HG03565 (cell line): ENCODE data around the gene CYGB.

Experiments
- ATAC-seq: cut with Tn5 transposase; IDR thresholded peaks from one replicate; pipeline ENCODE4 v1.9.1; 2021; ENCODE audit warnings: mild to moderate bottlenecking, moderate library complexity; ENCODE audit not compliant: unreplicated experiment

CYGB gene

DNA sequence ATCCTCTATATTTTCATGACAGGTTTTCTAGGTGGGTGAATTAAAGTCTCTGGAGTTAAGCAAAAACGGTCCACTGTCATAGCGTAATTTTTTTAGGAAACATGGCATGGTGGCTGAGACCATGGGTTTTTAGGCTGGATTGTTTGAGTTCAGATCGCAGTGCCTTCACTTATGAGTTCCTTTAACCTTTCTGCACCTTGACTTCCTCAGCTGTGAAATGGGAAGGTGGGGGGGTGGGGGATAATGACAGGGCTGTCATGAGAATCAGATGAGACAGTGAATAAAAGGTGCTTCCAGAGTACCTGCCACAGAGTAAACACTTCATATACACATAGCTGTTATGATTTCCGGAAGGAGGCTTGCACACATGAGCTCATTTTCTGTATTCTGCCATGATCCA lies 14.2 kb upstream of the CYGB start:
- no peak for ATAC-seq

DNA sequence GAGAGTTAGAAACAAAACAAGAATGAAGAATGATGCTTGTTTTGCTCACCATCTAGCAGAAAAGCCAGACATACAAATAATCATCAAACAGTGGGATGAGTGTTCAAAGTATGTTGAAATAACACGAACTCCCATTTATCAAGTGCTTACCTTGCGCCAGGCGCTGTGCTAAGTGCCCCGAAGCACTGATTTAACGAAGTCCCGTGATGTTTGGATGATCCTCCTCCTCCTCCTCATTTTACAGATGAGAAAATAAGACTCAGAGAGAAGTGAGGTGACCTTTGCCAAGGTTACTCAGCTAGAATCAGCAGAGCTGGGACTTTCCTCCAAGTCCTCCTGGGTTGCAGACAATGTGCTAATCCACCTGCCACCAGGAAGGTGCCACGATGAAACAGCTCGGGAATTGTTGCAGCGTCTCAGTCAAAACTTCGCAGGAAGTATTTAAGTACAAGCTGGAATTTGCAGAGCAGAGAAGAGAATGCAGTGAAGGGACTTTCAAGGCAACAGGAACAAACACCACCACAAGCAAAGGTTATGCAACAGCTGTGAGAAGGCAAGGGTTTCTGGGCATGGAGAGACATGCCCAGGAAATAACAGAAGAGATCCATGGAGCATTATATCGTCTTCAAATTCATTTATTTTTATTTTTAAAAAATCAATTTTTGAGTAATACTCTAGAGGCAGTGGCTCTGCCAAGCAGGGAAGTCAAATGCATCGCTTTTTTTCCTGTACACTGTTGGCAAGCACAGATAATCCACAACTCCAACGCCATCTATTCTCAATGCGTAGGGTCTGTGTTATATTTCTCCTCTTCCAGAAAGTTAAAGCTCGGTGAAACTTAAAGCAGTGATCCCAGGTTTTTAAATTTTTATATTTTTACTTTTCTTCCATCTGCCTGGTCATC lies 13.5 kb upstream of the CYGB start:
- no peak for ATAC-seq

DNA sequence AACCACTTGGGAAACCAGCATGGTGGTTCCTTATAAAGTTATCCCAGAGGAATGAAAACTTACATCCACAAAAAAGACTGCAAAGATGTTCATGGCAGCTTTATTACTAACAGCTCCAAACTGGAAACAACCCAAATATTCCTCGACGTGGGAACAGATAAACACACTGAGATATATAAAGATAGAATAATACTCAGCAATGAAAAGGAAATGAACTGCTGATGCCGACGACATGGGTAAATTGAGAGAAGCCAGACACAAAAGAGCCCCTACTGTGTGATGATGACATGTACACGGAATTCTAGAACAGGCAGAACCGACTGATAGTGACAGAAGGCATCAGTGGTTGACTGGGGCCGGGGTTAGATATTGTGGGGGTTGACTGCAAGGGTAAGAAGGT lies 12.0 kb upstream of the CYGB start:
- no peak for ATAC-seq

DNA sequence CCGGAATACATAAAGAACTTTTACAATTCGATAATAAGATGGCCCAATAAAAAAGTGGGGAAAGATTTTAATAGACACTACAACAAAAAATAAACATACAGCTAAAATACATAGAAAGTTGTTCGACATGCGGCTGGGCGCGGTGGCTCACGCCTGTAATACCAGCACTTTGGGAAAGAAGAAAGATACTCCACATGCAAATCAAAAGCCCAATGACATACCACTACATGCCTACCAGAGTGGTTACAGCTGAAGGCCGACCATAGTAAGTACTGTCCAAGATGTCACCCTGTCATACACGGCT lies 11.7 kb upstream of the CYGB start:
- no peak for ATAC-seq

DNA sequence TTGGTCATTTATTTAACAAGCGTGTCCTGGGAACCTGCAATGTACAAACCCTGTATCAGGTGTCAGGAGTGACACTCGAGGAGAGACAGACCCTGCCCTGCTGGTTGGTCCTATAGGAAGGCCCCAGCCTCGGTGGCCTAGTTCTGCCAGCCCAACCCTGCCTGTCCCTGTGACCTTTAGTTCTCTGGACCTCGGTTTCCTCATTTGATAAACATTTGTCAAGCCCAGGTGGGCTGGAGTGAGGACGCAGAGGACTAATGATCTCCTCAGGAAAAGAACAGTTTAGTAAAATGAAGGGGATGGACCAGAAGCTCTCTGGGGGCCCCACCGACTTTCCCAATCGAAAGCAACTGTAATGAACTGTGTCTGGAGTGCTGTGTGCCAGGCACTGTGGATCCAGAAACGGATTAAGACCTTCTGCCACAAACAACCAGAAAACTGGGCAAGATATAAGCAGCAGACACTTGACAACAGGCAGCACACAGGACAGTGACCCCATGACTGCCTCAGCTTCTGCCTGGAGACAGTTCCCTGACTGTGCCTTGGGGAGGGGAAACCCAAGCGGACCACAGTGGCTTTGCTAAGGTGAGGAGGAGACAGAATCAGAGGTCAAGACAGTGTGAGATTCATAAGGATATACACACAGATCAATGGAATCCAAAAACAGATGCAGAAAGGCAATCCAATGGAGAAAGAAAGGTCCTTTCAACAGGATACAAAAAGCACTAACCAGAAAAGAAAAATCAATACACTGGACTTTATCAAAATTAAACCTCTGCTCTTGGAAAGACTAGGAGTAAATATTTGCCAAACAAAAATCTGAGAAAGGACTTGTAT lies 11.1 kb upstream of the CYGB start:
- no peak for ATAC-seq

DNA sequence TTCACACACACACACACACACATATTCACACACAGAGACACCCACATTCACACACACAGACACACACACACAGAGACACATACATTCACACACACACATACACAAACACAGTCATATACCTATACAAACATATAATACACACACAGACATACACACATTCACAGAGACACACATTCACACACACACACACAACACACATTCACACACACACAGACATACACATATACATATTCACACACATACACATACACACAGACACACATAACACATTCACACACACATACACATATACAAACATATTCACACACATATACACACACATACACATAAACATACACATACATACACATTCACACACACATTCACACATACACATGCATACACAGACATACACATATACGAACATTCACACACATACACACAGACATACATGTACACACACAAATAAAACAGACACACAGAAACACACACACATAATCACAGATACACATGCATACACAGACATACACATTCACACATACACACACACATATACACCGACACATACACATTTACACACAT lies 10.2 kb upstream of the CYGB start:
- ATAC-seq, result no peak

DNA sequence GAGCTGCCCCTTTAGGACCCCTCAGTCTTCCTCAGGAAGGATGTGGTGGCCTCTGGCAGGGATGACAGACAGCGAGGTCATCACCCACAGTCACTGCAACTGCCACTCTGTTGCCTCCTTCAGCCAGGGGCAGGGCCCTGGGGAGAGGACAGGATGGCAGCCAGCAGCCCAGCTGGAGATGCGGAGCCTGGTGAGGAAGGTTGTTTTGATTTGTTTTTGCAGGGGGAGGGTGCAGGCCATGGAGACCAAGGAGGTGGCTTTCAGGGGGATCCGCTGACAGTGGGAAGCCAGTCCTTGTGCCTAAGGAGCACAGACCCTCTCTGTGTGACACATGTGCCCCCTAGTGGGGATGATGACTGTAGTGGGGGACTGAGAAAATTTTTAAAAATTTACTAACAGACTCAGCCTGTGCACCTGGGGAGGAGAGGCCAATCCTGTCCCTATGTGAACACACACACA lies 9.7 kb upstream of the CYGB start:
- no peak for ATAC-seq

DNA sequence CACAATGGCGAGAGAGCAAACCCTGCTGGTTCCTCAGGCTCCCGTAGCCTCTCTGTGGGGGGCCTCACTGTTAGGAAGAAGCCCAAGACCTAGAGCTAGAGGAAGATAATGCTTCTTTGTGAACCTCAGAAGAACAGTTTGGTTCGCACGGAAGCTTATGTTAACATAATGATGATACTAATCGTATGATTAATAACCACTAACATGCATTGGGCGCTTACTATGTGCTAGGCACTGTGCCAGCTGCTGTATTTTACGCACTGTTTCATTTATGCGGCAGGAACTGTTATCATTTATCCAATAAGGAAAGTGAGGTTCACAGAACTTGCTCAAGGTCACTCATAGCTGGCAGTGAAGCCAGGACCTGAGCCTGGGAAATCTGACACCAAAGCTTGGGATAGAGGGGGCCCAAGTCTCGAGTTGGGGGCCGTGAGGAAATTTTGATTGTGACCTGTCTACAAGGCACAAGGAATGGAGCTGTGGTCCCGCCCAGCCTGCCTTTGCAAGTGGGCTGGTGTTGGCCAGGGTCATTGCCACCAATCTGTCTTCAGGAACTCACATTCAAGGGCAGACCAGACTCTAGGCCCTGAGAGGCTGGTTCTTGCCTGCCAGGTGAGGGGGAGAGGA lies 9.2 kb upstream of the CYGB start:
- no peak for ATAC-seq

DNA sequence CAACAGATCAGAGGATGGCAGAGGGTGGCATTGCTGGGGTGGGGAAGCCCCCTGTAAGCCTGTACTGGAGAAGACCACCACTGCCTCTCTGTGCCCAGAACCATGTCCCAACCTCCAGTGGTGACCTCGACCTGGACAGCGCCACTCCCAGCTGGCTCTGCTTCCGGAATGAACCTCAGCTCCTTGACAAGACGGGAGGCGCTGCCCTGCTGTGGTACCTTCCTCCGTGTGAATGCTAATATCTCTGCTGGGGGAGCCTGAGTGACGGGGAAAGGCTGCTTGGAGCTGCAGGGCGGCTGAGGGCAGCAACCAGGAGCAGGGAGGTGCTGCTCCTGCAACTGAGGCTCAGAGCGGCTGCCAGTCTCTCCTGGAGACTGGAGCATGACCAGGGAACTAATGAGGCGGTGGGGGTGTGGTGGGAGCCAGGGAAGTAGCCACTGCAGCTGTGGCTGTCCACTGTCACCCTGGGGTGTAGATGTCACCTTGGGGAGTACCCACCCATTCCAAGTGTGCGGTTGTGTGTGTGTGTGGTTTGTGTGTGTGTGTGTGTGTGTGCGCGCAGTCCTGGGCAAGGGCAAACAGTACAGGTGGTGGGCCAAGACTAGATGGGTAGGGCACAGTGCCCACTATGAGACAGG lies 8.5 kb upstream of the CYGB start:
- no peak for ATAC-seq

DNA sequence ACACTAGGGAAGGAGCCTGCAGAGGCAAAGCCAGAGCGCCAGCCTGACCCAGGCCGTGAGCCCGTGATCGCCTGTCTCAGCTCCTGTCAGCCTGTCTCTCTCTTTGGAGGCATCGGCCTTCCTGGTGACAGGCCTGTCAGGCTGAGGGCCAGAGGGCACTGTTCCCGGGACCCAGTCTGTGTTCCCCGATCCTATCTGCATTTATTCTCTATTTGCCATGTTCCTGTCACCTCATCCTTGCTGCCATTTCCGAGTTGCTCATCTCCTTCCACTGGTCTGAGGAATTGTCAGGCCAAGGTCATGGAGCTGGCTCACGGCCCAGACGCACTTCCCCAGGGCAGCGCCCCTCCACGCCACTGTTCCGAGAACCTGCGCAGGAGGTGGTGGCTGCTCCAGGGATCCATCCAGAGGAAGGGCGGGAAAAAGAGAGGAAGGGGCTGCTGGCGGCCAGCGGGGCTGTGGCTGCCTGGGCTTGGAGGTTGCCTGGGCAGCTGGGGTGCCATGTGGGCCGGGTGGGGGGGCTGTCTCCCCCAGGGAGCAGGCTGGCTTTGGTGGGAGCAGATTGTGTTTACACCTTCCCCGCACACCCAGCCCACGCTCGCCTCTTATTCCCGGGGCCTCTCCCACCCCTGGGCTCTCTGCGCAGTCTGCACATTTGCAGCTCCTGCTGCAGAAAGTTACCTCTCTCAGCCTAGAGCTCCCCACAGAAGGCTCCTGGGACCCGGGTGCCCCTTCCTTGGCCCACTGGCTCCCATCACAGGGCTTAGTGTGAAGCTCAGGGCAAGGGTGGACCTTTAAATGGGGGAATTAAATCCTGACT lies 7.2 kb upstream of the CYGB start:
- ATAC-seq, result no peak

DNA sequence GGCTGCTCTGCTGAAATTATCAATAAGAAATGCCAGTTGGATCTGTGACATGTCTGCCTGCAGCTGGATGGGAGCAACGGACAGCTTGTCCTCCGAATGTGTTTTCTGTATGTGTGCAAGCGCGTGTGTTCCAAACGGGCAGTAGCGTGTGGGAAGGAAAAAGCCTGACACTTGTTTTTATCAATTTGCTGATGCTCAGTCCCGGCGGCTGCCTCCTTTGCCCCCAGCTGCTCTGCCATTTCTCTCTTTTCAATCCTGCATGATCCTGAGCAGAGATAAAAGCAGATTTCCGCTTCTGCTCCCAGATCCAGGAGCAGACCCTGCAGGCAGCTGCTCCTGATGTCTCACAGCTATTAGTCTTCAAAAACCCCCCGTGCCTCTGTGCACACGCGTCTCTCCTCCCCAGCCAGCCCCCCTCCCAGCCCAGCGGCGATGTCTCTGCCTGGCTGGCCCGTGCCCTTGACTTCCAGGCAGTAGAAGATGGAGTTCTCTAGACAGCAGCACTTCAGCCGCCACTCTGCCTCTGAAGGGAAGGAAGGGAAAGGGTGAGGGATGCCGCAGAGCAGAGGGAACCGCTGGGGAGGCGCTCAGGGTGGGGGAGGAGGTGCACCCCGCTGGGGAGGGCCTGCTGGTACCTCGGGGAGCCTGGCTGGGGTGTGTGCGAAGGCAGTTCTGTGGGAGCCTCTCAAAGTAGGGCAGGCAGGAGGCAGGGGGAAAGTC lies 6.5 kb upstream of the CYGB start:
- no peak for ATAC-seq

DNA sequence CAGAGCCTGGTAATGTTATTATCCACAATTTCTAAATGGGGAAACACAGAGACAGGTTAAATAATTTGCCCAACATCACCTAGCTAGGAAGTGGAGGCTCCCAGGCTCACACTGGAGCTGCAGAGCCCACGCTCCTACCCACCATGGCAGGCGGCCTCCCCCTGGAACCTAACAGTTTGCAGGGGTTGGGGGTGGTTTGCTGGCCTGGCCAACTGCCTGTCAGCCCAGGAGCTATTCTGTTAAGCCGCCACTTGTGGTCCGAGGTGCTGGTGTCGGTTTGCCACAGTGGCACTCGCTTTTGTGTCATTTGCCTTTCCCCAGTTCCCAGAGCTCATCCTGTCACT lies 5.9 kb upstream of the CYGB start:
- ATAC-seq, result no peak

DNA sequence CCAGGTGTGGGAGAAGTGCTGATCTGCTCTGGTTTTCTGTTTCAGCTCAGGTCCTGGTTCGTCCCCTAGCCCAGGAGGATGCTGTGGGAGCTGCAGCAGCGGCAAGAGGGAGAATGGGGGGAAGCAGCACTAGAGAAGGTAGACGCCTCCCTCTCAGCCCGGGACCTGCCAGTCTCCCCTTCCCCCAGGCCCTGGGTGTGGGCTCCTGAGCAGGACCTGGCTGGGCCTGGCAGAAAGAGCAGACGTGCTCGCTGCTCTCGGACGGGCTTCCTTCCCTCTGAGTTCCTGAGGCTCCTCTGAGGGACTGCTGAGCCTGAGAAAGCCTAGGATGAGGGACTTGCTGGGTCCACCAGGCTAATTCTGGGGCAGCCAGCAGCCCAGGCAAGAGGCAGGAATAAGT lies 5.5 kb upstream of the CYGB start:
- ATAC-seq, result no peak

DNA sequence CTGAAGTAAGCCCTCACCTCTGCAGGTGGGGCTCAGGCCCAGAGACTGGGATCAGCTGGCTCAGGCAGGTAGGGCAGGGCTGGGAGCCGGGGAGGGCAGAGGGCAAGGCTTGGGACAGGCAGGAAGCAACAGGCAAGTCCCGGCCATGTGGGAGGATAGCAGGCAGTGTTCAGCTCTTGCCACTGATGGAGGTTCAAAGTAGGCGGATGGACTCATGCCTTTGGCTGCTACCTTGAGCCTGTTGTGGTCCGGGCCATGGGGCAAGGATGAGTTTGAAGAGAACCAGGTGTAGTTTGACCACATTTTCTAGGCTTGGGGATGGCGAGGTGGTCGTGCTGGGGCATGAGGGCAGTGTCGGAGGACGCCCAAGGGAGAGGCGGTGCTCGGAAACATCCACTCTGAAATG lies 5.1 kb upstream of the CYGB start:
- ATAC-seq, result no peak

DNA sequence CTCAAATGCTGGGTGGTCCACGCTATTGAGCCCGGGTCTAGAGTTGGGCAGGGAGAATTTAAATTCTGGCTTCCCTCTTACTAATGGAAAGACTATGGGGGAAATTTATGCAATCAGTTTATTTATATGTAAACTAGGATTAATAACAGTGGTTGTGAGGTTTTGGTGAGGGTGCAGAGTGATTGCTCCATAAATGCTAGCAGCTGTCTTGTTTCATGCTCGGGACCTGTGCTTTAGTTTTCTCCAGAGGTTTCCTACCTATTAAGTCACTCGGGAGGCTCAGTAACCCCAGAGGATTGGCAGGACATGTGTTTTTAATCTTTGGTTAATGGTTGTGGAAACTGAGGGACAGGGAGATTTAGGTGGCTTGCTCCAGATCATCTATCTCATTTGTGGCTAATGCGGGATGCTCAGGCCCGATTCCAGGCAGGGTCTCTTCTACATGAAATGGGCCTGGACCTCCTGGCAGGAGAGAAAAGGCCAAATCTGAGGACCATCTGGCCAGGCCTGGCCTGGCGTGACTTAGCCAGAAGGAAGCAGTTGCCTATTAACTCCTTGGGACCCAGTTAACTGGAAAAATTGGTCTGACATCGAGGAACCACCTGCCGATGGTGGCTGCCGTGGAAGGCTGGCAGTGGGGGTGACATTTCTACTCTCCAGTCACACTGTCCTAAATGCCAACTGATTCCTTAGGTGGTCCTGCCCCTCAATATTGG lies 4.4 kb upstream of the CYGB start:
- ATAC-seq, result no peak

DNA sequence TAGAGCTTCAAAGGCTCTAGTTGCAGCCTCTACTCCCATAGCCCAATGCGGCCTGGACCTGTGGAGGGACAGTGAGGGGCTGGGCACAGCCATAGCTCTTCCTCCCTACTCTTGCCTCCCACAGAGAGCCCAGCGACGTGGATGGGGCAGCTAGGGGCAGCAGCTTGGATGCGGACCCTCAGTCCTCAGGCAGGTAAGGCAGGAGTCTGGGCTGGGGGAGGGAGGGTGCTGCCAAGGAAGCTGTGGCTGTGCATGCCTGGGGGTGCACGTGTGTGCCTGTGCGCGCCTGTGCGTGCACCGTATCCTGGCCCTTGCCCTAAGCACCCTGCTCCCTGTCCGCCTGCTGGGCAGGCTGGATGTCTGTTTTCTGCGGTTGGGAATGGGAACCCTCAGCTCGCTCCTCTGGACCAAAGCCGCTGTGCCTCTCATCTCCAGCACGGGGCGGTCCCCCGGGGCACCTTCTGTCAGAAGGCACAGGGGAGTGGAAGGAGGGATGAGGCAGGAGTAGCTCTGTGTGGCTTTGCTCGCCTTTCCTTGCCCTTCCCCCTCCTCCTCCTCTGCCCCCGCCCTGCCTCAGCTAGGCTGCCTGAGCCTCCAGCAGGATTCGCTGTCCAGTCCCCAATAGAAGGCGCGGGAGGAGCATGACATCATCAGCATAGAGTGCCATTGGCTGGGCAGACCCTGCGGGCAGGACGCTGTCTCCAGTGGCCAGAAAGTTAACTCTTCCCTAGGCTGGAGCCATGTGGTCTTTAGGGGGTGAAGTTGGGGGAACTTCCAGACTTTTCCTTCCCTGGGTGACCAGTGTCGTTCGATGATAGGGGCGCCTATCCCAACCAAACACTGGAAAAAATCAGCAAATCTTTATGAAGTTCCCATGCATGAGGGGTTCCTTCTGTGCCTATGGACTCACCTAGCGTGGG lies 3.1 kb upstream of the CYGB start:
- ATAC-seq, result no peak

DNA sequence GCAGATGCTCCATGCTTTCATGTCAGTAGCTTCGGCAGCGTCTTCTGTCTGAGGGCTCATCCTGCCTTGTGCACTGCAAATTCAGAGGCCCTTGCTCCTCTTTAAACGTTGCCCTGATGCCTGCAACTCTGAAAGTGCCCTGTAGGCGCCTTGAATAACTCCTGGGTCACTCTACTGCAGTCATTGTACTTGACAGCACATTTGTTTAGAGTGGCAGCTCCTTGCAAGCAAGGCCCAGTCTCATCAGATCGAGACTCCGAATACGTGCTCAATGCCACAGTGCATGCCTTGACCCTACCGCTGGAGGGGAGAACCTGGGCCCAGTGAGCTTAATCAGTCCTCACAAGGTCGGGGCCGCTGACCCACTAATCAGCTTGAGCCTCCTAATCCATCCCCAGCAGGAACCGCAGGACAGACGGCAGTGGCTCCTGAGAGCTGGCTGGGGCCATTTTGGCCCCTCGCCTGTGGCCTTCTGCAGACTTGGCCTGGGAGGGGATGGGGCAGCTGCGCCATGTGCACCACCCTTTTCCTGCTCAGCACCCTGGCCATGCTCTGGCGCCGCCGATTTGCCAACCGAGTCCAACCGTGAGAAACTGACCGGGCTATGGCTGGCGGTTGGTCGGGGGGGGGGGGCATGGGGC lies 2.2 kb upstream of the CYGB start, which contains the start of gene PRCD:
PRCD (plus strand) TSS at position 414 of the 641 bp plus-strand sequence; CDS start at position 512, 98 bp downstream.
- ATAC-seq, result no peak
